ENCODE results near the gene NUAK2.

The NUAK2 gene

GRCh38 chr1:205344066-205344928 lies 22.8 kb upstream of the NUAK2 start:
- Histone ChIP-seq H3K9ac (ENCODE audit: low read length) (no peak overlapping the region), H3K27ac (ENCODE audit: low read length) (no peak overlapping the region), H3K36me3 (ENCODE audit: control insufficient read depth, low read depth, low read length) (no peaks in the 10 kb centered on the region), H3K27me3 (ENCODE audit: control insufficient read depth, insufficient read depth, low read length) (peaks cover 52% of the 10 kb centered on the region), H3K4me3 (ENCODE audit: low read length) (peak overlapping the region; percentile 63), H3K4me1 (ENCODE audit: control insufficient read depth, low read depth, low read length) (peaks cover 8% of the 10 kb centered on the region), H3K9me3 (ENCODE audit: control insufficient read depth, low read depth, low read length) (no peaks in the 10 kb centered on the region)

- Histone ChIP-seq H3K27ac (ENCODE audit: low read length) (no peak overlapping the region), H3K4me3 (ENCODE audit: low read length) (peak overlapping the region; percentile 63), H3K36me3 (ENCODE audit: control insufficient read depth, low read depth, low read length) (no peaks in the 10 kb centered on the region), H3K4me1 (ENCODE audit: control insufficient read depth, low read depth, low read length) (peaks cover 7% of the 10 kb centered on the region), H3K9ac (ENCODE audit: low read length) (no peak overlapping the region), H3K27me3 (ENCODE audit: control insufficient read depth, insufficient read depth, low read length) (peaks cover 52% of the 10 kb centered on the region), H3K9me3 (ENCODE audit: control insufficient read depth, low read depth, low read length) (no peaks in the 10 kb centered on the region)
These were observed 22.0 kb upstream of the NUAK2 start for GRCh38 chr1:205343431-205344065.

GRCh38 chr1:205342986-205343385 lies 21.4 kb upstream of the NUAK2 start:
- H3K4me1 ChIP-seq (ENCODE audit: control insufficient read depth, low read depth, low read length) = peaks cover 4% of the 10 kb centered on the region
- no peaks in the 10 kb centered on the region for H3K9me3 ChIP-seq (ENCODE audit: control insufficient read depth, low read depth, low read length)
- peaks cover 52% of the 10 kb centered on the region for H3K27me3 ChIP-seq (ENCODE audit: control insufficient read depth, insufficient read depth, low read length)
- H3K9ac ChIP-seq (ENCODE audit: low read length) = no peak overlapping the region
- H3K27ac ChIP-seq (ENCODE audit: low read length) = no peak overlapping the region
- H3K4me3 ChIP-seq (ENCODE audit: low read length) = peak overlapping the region; percentile 63
- H3K36me3 ChIP-seq (ENCODE audit: control insufficient read depth, low read depth, low read length) = no peaks in the 10 kb centered on the region

GRCh38 chr1:205340676-205341075 lies 19.1 kb upstream of the NUAK2 start:
- Histone ChIP-seq H3K9ac (ENCODE audit: low read length) (no peak overlapping the region), H3K4me1 (ENCODE audit: control insufficient read depth, low read depth, low read length) (peaks cover 11% of the 10 kb centered on the region), H3K27me3 (ENCODE audit: control insufficient read depth, insufficient read depth, low read length) (peaks cover 39% of the 10 kb centered on the region), H3K36me3 (ENCODE audit: control insufficient read depth, low read depth, low read length) (no peaks in the 10 kb centered on the region), H3K27ac (ENCODE audit: low read length) (no peak overlapping the region), H3K9me3 (ENCODE audit: control insufficient read depth, low read depth, low read length) (no peaks in the 10 kb centered on the region), H3K4me3 (ENCODE audit: low read length) (no peak overlapping the region)

GRCh38 chr1:205339717-205340116 lies 18.2 kb upstream of the NUAK2 start:
- peaks cover 29% of the 10 kb centered on the region for H3K27me3 ChIP-seq (ENCODE audit: control insufficient read depth, insufficient read depth, low read length)
- H3K4me1 ChIP-seq (ENCODE audit: control insufficient read depth, low read depth, low read length) = peaks cover 11% of the 10 kb centered on the region
- no peaks in the 10 kb centered on the region for H3K36me3 ChIP-seq (ENCODE audit: control insufficient read depth, low read depth, low read length)
- H3K9me3 ChIP-seq (ENCODE audit: control insufficient read depth, low read depth, low read length) = no peaks in the 10 kb centered on the region
- H3K4me3 ChIP-seq (ENCODE audit: low read length) = no peak overlapping the region
- no peak overlapping the region for H3K9ac ChIP-seq (ENCODE audit: low read length)
- H3K27ac ChIP-seq (ENCODE audit: low read length) = no peak overlapping the region

GRCh38 chr1:205339197-205339702 lies 17.7 kb upstream of the NUAK2 start:
- H3K36me3 ChIP-seq (ENCODE audit: control insufficient read depth, low read depth, low read length) = no peaks in the 10 kb centered on the region
- no peak overlapping the region for H3K9ac ChIP-seq (ENCODE audit: low read length)
- no peaks in the 10 kb centered on the region for H3K9me3 ChIP-seq (ENCODE audit: control insufficient read depth, low read depth, low read length)
- no peak overlapping the region for H3K4me3 ChIP-seq (ENCODE audit: low read length)
- peaks cover 24% of the 10 kb centered on the region for H3K27me3 ChIP-seq (ENCODE audit: control insufficient read depth, insufficient read depth, low read length)
- H3K4me1 ChIP-seq (ENCODE audit: control insufficient read depth, low read depth, low read length) = peaks cover 11% of the 10 kb centered on the region
- H3K27ac ChIP-seq (ENCODE audit: low read length) = no peak overlapping the region

- Histone ChIP-seq H3K27ac (ENCODE audit: low read length) (no peak overlapping the region), H3K9me3 (ENCODE audit: control insufficient read depth, low read depth, low read length) (no peaks in the 10 kb centered on the region), H3K9ac (ENCODE audit: low read length) (no peak overlapping the region), H3K4me3 (ENCODE audit: low read length) (no peak overlapping the region), H3K36me3 (ENCODE audit: control insufficient read depth, low read depth, low read length) (no peaks in the 10 kb centered on the region), H3K27me3 (ENCODE audit: control insufficient read depth, insufficient read depth, low read length) (peaks cover 12% of the 10 kb centered on the region), H3K4me1 (ENCODE audit: control insufficient read depth, low read depth, low read length) (peaks cover 11% of the 10 kb centered on the region)
These were observed 16.5 kb upstream of the NUAK2 start for GRCh38 chr1:205338011-205338410.

GRCh38 chr1:205337481-205337880 lies 15.9 kb upstream of the NUAK2 start:
- no peaks in the 10 kb centered on the region for H3K36me3 ChIP-seq (ENCODE audit: control insufficient read depth, low read depth, low read length)
- no peaks in the 10 kb centered on the region for H3K9me3 ChIP-seq (ENCODE audit: control insufficient read depth, low read depth, low read length)
- peaks cover 11% of the 10 kb centered on the region for H3K4me1 ChIP-seq (ENCODE audit: control insufficient read depth, low read depth, low read length)
- no peak overlapping the region for H3K4me3 ChIP-seq (ENCODE audit: low read length)
- no peak overlapping the region for H3K9ac ChIP-seq (ENCODE audit: low read length)
- H3K27ac ChIP-seq (ENCODE audit: low read length) = no peak overlapping the region
- peaks cover 7% of the 10 kb centered on the region for H3K27me3 ChIP-seq (ENCODE audit: control insufficient read depth, insufficient read depth, low read length)

- Histone ChIP-seq H3K27me3 (ENCODE audit: control insufficient read depth, insufficient read depth, low read length) (no peaks in the 10 kb centered on the region), H3K9ac (ENCODE audit: low read length) (no peak overlapping the region), H3K4me1 (ENCODE audit: control insufficient read depth, low read depth, low read length) (peaks cover 11% of the 10 kb centered on the region), H3K36me3 (ENCODE audit: control insufficient read depth, low read depth, low read length) (no peaks in the 10 kb centered on the region), H3K4me3 (ENCODE audit: low read length) (no peak overlapping the region), H3K27ac (ENCODE audit: low read length) (no peak overlapping the region), H3K9me3 (ENCODE audit: control insufficient read depth, low read depth, low read length) (no peaks in the 10 kb centered on the region)
These were observed 14.1 kb upstream of the NUAK2 start for GRCh38 chr1:205335692-205336091.

GRCh38 chr1:205332015-205332791 lies 10.7 kb upstream of the NUAK2 start:
- Histone ChIP-seq H3K9ac (ENCODE audit: low read length) (no peak overlapping the region), H3K9me3 (ENCODE audit: control insufficient read depth, low read depth, low read length) (no peaks in the 10 kb centered on the region), H3K36me3 (ENCODE audit: control insufficient read depth, low read depth, low read length) (no peaks in the 10 kb centered on the region), H3K4me1 (ENCODE audit: control insufficient read depth, low read depth, low read length) (peaks cover 5% of the 10 kb centered on the region), H3K4me3 (ENCODE audit: low read length) (no peak overlapping the region), H3K27me3 (ENCODE audit: control insufficient read depth, insufficient read depth, low read length) (no peaks in the 10 kb centered on the region), H3K27ac (ENCODE audit: low read length) (no peak overlapping the region)

GRCh38 chr1:205330150-205330549 lies 8.6 kb upstream of the NUAK2 start:
- no peak overlapping the region for H3K9ac ChIP-seq (ENCODE audit: low read length)
- H3K27me3 ChIP-seq (ENCODE audit: control insufficient read depth, insufficient read depth, low read length) = no peaks in the 10 kb centered on the region

More at GRCh38 chr1:205330150-205330549, 8.6 kb upstream of the NUAK2 start:
- Histone ChIP-seq H3K9me3 (ENCODE audit: control insufficient read depth, low read depth, low read length) (no peaks in the 10 kb centered on the region), H3K36me3 (ENCODE audit: control insufficient read depth, low read depth, low read length) (no peaks in the 10 kb centered on the region), H3K4me3 (ENCODE audit: low read length) (no peak overlapping the region), H3K4me1 (ENCODE audit: control insufficient read depth, low read depth, low read length) (peaks cover 2% of the 10 kb centered on the region), H3K27ac (ENCODE audit: low read length) (no peak overlapping the region)

Measured in iPS-18a (cell line).